Ascending aorta (tissue), 2 donors: ENCODE results near the gene ABLIM2. TPM values are rescaled to one million over a fixed set of nuclear protein-coding genes. Genes with fewer than 3 reads are reported as not detected.

Experiments
- DNase-seq, 2 donors: peaks; one replicate each; pipeline ENCODE4 v3.0.0-alpha.2; 2019; ENCODE audit warnings: low spot score in 2 of 2
- H3K27ac ChIP-seq, 2 donors: fragments of 200-600 bp; sonication (generic); one replicate each; pipeline ENCODE4 v1.5.1; 2016 to 2017; ENCODE audit warnings: mild to moderate bottlenecking in 1 of 2
- H3K27me3 ChIP-seq: fragments of 200-600 bp; sonication (generic); one replicate; pipeline ENCODE4 v1.5.1; 2017
- H3K36me3 ChIP-seq, 2 donors: fragments of 200-600 bp; sonication (generic); one replicate each; pipeline ENCODE4 v1.5.1; 2016
- H3K4me1 ChIP-seq, 2 donors: fragments of 200-600 bp; sonication (generic); one replicate each; pipeline ENCODE4 v1.5.1; 2016 to 2017; ENCODE audit warnings: mild to moderate bottlenecking in 1 of 2
- H3K4me3 ChIP-seq, 2 donors: fragments of 200-600 bp; sonication (generic); one replicate each; pipeline ENCODE4 v1.5.1; 2016 to 2017; ENCODE audit warnings: mild to moderate bottlenecking in 1 of 2
- H3K9me3 ChIP-seq, 2 donors: fragments of 200-600 bp; sonication (generic); one replicate each; pipeline ENCODE4 v1.5.1; 2016
- CTCF ChIP-seq, 3 experiments: fragments of 200-600 bp in 2 of 3; fragments of 450-650 bp in 1 of 3; sonication (generic) in 2 of 3; IDR thresholded peaks; one replicate each; pipeline ENCODE4 v1.5.1; 2016 to 2019; ENCODE audit warnings: antibody characterized with exemption in 3 of 3, mild to moderate bottlenecking in 1 of 3, moderate library complexity in 1 of 3
- intact Hi-C: fragments of 100-400 bp; cut with DNase I; formaldehyde crosslinking; loops from one replicate; pipeline ENCODE4 v1.15.1; 2023
- total RNA-seq: library from RNA; depleted of rRNA; stranded (reverse); fragments of >200 nt; gene quantifications from one replicate; pipeline ENCODE4 v1.1.0, GENCODE V29; 2016

ABLIM2 gene
- total RNA-seq, 1 donor from 2014 or later, result 30.8 TPM

DNA sequence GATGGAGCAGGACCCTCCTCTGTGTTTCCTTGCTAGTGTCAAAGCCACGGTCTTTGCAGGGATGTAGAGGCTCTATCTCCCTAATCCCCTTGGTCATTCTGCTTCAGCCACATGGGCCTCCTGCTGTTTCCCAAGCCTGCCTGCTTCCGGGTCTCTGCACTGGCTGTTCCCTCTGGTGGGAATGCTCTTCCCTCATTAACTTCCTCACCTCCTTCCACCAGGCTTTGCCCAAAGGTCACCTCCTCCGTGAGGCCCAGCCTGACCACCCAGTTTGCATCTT lies 56.6 kb downstream of the ABLIM2 start:
- intact Hi-C loops, result no loop called here
- no peaks in the 10 kb centered on the region for H3K27me3 ChIP-seq
- no peak overlapping the region for H3K27ac ChIP-seq
- DNase-seq, result no peak
- H3K9me3 ChIP-seq, result no peaks in the 10 kb centered on the region
- H3K4me1 ChIP-seq, result no peaks in the 10 kb centered on the region
- TF ChIP-seq CTCF (IDR thresholded peaks at IDR 0.05), result no peak
- no peak overlapping the region for H3K4me3 ChIP-seq
- peaks cover 0 to 11% of the 10 kb centered on the region in 2 donors for H3K36me3 ChIP-seq

GRCh38 chr4:8101213-8102075 lies 57.2 kb downstream of the ABLIM2 start:
- Histone ChIP-seq H3K27ac (no peak overlapping the region), H3K27me3 (no peaks in the 10 kb centered on the region), H3K36me3 (peaks cover 0 to 17% of the 10 kb centered on the region in 2 donors), H3K4me1 (no peaks in the 10 kb centered on the region), H3K9me3 (no peaks in the 10 kb centered on the region), H3K4me3 (no peak overlapping the region)
- TF ChIP-seq CTCF (IDR thresholded peaks at IDR 0.05), result no peak
- DNase-seq, result no peak
- intact Hi-C loops, result no loop called here

GRCh38 chr4:8099981-8100464 lies 58.6 kb downstream of the ABLIM2 start:
- Histone ChIP-seq H3K4me1 (no peaks in the 10 kb centered on the region), H3K36me3 (peaks cover 0 to 27% of the 10 kb centered on the region in 2 donors), H3K27me3 (no peaks in the 10 kb centered on the region), H3K9me3 (no peaks in the 10 kb centered on the region), H3K4me3 (no peak overlapping the region), H3K27ac (no peak overlapping the region)
- DNase-seq, result no peak
- TF ChIP-seq CTCF (IDR thresholded peaks at IDR 0.05), result no peak
- intact Hi-C loops, result no loop called here

- Histone ChIP-seq H3K27ac (no peak overlapping the region), H3K9me3 (peaks cover 7 to 11% of the 10 kb centered on the region in 2 donors), H3K4me1 (no peaks in the 10 kb centered on the region), H3K36me3 (peaks cover 0 to 18% of the 10 kb centered on the region in 2 donors), H3K27me3 (no peaks in the 10 kb centered on the region), H3K4me3 (no peak overlapping the region)
- no peak for DNase-seq
- TF ChIP-seq CTCF (IDR thresholded peaks at IDR 0.05), result no peak
- intact Hi-C loops, result no loop called here
Observed at GRCh38 chr4:8098506-8098905, 60.1 kb downstream of the ABLIM2 start.

- Histone ChIP-seq H3K36me3 (peaks cover 0 to 18% of the 10 kb centered on the region in 2 donors), H3K27ac (no peak overlapping the region), H3K27me3 (no peaks in the 10 kb centered on the region), H3K4me1 (no peaks in the 10 kb centered on the region), H3K4me3 (no peak overlapping the region), H3K9me3 (peaks cover 7 to 12% of the 10 kb centered on the region in 2 donors)
- TF ChIP-seq CTCF (IDR thresholded peaks at IDR 0.05), result no peak
- no peak for DNase-seq
- intact Hi-C loops, result no loop called here
Observed at GRCh38 chr4:8097721-8098345, 60.8 kb downstream of the ABLIM2 start.
